KMS-11 (cell line): Measurements from ENCODE around the gene IGLON5.

ENCODE experiments used
- H2AFZ ChIP-seq: fragments of 200-600 bp; sonication (generic); 2 replicates; pipeline ENCODE4 v1.6.1; 2016; ENCODE audit warnings: antibody characterized with exemption, mixed run types, low read depth
- H3K27ac ChIP-seq: fragments of 200-600 bp; sonication (generic); 2 replicates; pipeline ENCODE4 v1.6.1; 2016; ENCODE audit warnings: mild to moderate bottlenecking, mixed run types
- H3K27me3 ChIP-seq: fragments of 200-600 bp; sonication (generic); 2 replicates; pipeline ENCODE4 v1.6.1; 2017; ENCODE audit warnings: mild to moderate bottlenecking, low read depth, mixed run types, moderate library complexity; ENCODE audit not compliant: insufficient read depth
- H3K36me3 ChIP-seq: fragments of 200-600 bp; sonication (generic); 2 replicates; pipeline ENCODE4 v1.6.1; 2017; ENCODE audit warnings: mild to moderate bottlenecking, mixed run types; ENCODE audit not compliant: insufficient read depth
- H3K4me1 ChIP-seq: fragments of 200-600 bp; sonication (generic); 2 replicates; pipeline ENCODE4 v1.6.1; 2016; ENCODE audit warnings: mild to moderate bottlenecking, low read depth, mixed run types; ENCODE audit not compliant: poor library complexity, severe bottlenecking
- H3K4me2 ChIP-seq: fragments of 200-600 bp; sonication (generic); 2 replicates; pipeline ENCODE4 v1.7.0; 2016; ENCODE audit warnings: mild to moderate bottlenecking, mixed run types
- H3K4me3 ChIP-seq: fragments of 200-600 bp; sonication (generic); IDR thresholded peaks from 2 replicates; pipeline ENCODE4 v1.6.1; 2017; ENCODE audit warnings: low read depth, low read length, mixed read lengths; ENCODE audit not compliant: insufficient read depth
- H3K79me2 ChIP-seq: fragments of 200-600 bp; sonication (generic); 2 replicates; pipeline ENCODE4 v1.6.1; 2016; ENCODE audit warnings: low read depth, mixed run types; ENCODE audit not compliant: insufficient read depth
- H3K9ac ChIP-seq: fragments of 200-600 bp; sonication (generic); 2 replicates; pipeline ENCODE4 v1.6.1; 2016; ENCODE audit warnings: mild to moderate bottlenecking, mixed run types
- H4K20me1 ChIP-seq: fragments of 200-600 bp; sonication (generic); 2 replicates; pipeline ENCODE4 v1.6.1; 2016; ENCODE audit warnings: mild to moderate bottlenecking, mixed run types; ENCODE audit not compliant: insufficient read depth
- CTCF ChIP-seq: fragments of 200-600 bp; sonication (generic); conservative IDR thresholded peaks from 2 replicates; pipeline ENCODE4 v1.6.1; 2017; ENCODE audit warnings: low read depth, mild to moderate bottlenecking, antibody characterized with exemption, low read length, moderate library complexity, mixed read lengths

Gene IGLON5

DNA sequence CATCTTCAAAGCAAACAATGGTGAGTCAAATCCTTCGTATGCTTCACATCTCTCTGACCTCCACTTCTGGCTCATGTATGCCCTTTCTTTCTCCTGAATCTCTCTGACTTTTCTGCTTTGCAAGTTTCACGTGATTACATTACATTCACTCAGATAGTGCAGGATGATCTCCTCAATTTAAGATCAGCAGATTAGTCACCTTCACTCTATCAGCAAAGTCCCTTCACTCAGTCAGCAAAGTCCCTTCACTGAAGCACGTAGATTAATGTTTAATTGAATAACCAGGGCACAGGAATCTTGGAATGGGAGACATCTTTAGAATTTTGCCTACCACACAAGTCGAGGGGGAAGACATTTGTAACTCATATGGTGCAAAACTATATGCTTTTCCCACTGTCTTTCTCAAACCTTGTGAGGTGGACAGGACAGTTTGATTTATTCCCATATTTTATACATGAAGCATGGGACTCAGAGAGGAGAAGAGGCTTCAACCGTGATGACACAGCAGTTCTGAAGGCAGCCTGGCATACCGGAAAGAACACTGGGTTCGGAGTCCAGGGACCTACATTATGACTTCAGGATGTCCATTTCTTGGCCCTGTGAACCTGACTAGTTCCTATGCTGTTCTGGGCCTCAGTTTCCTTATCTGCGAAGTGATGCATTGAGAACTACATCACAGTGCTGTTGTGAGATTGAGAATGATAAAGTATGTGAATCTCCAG lies 37.2 kb upstream of the IGLON5 start:
- Histone ChIP-seq H3K4me1 (no peaks in the 10 kb centered on the region), H3K79me2 (no peaks in the 10 kb centered on the region), H3K4me3 (no peak overlapping the region), H3K27me3 (no peaks in the 10 kb centered on the region; the same call in 1 of the 2 replicates), H3K36me3 (no peaks in the 10 kb centered on the region), H4K20me1 (no peaks in the 10 kb centered on the region), H3K4me2 (no peak overlapping the region), H3K27ac (no peak overlapping the region), H2AFZ (no peak overlapping the region), H3K9ac (no peak overlapping the region)
- no peak for TF ChIP-seq CTCF

- no peak overlapping the region for H3K4me2 ChIP-seq
- H3K9ac ChIP-seq: no peak overlapping the region
- no peak overlapping the region for H2AFZ ChIP-seq
- no peaks in the 10 kb centered on the region for H4K20me1 ChIP-seq
- H3K27ac ChIP-seq: no peak overlapping the region
- no peaks in the 10 kb centered on the region; the same call in 1 of the 2 replicates for H3K27me3 ChIP-seq
- no peaks in the 10 kb centered on the region for H3K36me3 ChIP-seq
- no peaks in the 10 kb centered on the region for H3K4me1 ChIP-seq
- no peak overlapping the region for H3K4me3 ChIP-seq
- H3K79me2 ChIP-seq: no peaks in the 10 kb centered on the region
- no peak for TF ChIP-seq CTCF
Observed at GRCh38 chr19:51277112-51277511, 34.3 kb upstream of the IGLON5 start.

DNA sequence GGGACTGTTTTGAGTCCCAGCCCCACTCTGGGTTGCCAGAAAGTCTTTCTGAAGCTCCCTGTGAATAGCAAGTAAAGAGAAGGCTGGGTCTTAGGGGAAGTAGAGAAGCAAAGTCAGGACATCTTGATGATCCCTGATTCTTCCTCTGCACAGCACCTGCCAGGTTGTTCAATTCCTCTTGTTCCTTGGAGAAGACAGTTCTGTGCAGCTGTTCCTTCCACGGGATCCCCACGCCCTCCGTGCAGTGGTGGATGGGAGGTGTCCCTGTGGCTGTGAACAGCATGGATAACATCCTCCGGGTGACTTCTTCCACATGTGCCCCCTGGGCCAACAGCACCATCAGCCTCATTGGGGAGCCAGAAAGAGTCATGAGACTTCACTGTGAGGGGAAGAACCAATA lies 29.1 kb upstream of the IGLON5 start:
- no peak for TF ChIP-seq CTCF
- Histone ChIP-seq H3K9ac (no peak overlapping the region), H3K27ac (no peak overlapping the region), H3K79me2 (no peaks in the 10 kb centered on the region), H2AFZ (no peak overlapping the region), H3K4me3 (no peak overlapping the region), H3K36me3 (no peaks in the 10 kb centered on the region), H3K4me2 (no peak overlapping the region), H3K4me1 (no peaks in the 10 kb centered on the region), H3K27me3 (no peaks in the 10 kb centered on the region), H4K20me1 (no peaks in the 10 kb centered on the region)

DNA sequence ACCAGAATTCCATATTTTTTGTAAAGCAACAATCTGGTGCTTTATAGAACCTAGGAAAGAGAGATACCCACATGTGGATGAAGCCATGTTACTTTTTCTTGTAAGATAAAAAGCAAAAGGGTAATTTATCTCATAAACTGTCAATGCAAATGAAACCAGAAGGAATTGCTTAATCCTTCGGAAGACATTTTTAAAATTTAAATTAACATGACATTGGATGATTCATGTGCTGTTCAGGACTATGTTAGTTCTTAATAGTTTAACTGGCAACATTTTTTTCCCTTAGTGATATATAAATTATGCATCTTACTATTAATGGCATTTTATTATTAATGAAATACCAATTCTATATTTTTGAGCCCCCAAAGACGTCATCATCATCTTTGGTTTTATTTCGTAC lies 25.8 kb upstream of the IGLON5 start:
- no peak overlapping the region for H3K27ac ChIP-seq
- H2AFZ ChIP-seq: no peak overlapping the region
- no peaks in the 10 kb centered on the region for H3K36me3 ChIP-seq
- no peaks in the 10 kb centered on the region for H3K4me1 ChIP-seq
- H3K27me3 ChIP-seq: no peaks in the 10 kb centered on the region
- H3K4me3 ChIP-seq: no peak overlapping the region
- no peak for TF ChIP-seq CTCF
- no peak overlapping the region for H3K4me2 ChIP-seq
- H3K79me2 ChIP-seq: no peaks in the 10 kb centered on the region
- no peak overlapping the region for H3K9ac ChIP-seq
- H4K20me1 ChIP-seq: no peaks in the 10 kb centered on the region
